Measurements from ENCODE around the gene SAE1.

Gene SAE1

GRCh38 chr19:47107202-47107952 is 23.3 kb upstream of the SAE1 start:
- DNase-seq, result peak; percentile 63

DNA sequence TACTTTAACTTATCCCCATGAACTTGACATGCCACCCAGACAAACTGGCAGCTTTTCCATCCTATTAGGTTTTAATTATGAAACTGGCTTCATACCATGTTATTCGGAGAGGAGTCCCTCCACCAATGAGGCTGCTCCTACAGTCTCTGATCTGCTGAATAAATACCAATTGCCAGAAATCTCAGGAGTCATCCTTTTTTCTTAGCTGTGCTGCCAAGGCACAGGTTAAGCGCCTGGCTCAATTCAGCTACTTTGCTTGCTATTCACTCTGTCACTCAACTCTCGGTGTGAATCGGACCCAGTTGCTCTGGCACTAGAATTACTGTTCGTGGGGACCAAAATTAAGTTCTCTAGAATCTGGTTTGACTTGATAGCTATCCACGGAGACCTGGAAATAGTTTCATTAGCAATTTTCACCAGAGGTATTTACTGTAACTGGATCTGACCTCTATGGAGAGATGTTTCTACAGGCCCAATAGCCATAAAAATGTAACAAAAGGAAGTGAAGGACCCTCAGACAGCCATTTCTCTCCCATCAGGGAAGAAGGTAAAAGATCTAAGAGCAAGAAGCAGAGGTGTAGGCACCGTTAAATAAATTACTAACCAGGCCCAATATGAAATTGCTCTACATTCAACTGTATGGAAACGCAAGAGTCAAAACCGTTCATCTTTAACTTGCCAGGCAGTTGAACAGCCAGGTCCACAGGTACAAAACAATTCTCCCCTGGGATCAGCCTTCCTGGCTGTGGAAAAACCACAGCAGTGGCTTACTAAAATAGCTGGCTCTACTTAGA is 22.5 kb upstream of the SAE1 start:
- DNase-seq, result peak; percentile 60

DNA sequence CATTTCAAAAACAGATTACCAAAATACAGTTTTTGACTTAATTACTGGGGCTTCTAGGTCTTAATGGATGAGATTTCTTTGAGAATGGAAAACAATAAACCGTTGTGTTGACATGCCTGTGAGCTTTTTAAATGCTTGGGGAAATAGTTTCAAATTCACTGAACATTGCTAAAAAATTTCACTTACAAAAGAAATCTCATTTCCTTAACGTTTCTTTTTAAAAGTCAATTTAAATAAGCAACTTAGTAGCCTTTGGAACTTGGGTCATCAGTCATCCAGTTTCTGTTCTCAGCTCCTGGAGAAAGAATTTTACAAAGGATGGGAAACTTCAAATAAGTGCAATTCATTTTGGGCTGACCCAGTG is 21.5 kb upstream of the SAE1 start:
- DNase-seq, result no peak

DNA sequence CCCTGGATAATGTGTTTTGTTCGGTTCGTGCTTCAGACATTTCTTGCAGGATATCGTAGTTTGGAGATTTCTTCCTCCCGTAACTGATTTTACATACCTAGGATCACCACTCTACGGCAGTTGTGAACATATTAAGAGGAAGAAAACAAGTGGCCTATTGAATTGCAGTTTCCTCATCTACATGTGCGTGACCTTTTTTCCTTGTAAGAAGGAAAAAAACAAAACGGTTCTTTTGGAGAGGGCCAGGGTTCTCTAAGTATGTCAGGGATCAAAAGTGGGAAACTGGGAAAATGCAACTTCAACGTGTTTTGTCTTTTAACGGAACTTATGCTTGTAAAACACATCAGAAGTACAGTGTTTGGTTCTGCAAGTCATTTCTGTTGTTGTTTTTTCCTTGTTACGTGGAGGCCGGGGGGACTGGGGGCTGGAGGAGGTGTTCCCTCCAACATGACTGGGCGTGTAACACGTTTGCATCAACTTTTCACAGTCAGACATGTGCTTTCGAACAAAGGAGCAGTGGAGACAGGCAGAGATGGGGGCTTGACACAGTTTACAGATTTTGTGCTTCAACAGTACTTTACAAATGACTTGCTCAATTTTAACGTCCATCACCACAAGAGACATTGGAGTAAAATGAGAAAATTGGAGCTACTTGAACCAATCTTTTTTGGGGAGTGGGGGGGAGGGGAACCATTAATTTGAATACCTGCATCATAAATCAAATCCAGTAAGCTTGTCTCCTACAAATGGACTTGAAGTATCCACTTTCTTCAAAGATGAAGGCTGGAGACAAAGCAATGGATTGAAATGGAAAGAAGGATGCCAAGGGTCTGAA is 20.9 kb upstream of the SAE1 start:
- DNase-seq, result peak; percentile 48

DNA sequence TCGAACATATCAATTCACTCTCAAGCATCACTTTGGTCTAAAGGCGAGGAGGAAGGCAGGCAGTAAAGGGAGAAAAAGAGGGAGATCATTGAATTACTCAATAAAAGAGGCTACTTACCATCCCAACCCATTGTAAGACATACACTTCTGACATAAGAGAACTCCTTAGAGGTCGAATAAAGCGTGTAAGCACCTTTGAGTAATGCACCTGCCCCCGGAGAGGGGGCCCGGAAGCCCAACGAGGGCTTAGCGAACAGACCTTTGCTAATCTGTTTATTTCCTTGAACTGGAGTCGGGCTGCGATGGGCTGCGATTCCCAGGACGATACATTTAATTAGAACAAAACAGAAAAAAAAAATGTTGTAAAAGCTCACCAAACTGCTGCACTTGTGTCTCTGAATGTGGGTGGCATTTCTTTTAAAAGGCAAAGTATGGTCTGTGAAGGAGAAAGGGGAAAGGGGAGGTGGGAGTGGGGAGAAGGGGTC is 20.1 kb upstream of the SAE1 start:
- no peak for DNase-seq

- peak; percentile 40 for DNase-seq
Observed at GRCh38 chr19:47111006-47111621, 19.5 kb upstream of the SAE1 start.

- peak; percentile 48 for DNase-seq
Observed at GRCh38 chr19:47111682-47112165, 18.9 kb upstream of the SAE1 start.

DNA sequence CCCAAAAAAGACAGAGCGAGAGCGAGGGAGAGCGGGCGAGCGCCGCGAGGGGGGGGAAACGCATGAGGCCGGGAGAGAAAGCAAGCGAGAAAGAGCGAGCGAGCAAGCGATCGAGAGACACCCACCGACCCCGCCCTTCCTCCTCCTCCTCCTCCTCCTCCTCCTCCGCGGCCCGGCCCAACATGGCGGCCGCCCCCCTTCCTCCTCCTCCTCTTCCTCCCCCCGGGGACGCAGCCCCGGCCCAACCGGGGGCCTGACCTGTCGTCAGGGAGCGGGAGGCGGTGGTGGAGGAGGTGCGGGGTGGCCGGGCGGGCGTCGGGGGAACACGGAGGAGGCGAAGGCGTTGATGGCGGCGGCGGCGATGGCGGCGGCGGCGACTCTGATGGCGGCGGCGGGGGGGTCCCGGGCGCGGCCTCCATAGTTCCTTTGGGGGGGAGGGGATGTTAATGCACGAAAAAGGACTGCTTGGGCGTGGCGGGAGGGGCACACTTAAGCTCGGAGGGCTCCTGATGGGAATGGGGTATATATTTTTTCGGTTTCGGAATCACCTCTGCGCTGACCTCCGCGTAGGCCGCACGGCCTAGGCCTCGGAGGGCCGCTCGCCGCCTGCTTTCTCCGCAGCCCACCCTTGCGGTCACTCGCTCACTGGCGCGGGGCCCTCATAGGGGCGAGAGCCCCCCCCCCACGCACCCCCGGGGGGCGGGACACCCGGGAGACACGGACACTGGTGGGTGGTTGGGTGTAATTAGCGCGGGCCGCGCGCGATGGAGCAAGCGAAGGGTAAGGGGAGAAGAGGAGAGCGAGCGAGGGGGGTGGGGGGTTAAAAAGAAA is 18.3 kb upstream of the SAE1 start:
- peak; percentile 82 for DNase-seq

- peak; percentile 99 for DNase-seq
Observed at GRCh38 chr19:47112997-47113849, 17.4 kb upstream of the SAE1 start, which contains the start of gene ZC3H4. Gene ZC3H4, minus strand, starts transcription at chr19:47113776. Its CDS starts 1,192 bp downstream, at chr19:47112584.

DNA sequence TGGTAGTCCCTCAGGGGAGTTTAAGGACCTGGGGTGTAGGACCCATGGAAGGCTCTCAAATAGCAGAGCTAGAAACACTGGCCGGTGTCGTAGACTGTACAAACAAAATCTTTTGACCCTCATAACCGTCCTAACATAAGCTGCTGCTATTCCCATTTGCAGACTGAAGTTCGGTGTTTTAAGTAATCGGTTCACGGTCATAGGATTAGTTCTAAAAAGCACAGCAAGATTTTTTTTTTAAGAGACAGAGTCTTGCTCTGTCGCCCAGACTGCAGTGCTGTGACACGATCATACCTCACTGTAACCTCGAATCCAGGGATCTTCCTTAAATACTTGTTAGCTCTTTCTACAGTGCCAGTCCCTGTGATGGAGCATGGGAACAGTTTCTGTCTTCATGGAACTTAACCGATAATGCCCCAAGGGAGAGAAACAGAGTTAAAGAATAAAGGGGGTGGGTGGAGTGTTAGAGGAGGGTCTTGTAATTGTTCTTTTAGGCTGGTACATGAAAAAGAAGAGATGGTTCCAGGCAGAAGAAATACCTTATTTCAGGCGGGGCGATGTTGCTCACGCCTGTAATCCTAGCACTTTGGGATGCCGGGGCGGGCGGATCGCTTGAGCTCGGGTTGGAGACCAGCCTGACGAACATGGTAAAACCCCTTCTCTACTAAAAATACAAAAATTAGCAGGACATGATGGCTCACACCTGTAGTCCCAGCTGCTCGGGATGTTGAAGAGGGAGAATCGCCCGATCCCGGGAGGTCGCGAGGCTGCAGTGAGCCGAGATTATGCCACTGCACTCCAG is 16.6 kb upstream of the SAE1 start:
- no peak for DNase-seq

- no peak for DNase-seq
Observed at GRCh38 chr19:47120470-47121067, 10.1 kb upstream of the SAE1 start.

DNA sequence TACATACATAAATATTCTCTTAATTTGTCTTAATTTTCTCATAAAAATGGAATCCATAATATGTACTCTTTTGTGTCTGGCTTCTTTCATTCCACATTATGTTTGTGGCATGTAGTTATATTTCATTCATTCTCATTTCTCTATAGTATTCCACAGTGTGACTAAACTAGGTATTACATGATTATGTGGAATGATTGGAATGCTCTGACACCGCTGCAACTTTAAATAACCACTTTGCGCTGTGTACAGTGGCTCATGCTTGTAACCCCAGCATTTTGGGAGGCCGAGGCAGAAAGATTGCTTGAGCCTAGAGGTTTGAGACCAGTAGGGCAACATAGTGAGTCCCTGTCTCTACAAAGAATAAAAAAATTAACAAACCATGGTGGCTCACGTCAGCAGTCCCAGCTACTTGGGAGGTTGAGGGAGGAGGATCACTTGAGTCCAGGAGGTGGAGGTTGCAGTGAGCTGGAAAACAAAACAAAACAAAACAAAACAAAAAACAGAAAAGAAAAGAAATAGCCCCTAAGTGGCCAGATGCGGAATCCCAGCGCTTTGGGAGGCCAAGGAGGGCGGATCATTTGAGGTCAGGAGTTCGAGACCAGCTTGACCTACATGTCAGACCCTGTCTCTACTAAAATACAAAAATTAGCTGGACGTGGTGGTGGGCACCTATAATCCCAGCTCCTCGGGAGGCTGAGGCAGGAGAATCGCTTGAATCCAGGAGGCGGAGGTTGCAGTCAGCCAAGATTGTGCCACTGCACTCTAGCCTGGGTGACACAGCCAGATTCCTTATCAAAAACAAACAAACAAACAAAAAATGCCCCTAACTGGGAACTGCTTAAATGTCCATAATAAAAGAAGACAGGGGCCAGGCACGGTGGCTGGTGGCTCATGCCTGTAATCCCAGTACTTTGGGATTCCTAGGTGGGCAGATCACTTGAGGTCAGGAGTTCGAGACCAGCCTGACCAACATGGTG is 8.0 kb upstream of the SAE1 start:
- DNase-seq, result no peak

DNA sequence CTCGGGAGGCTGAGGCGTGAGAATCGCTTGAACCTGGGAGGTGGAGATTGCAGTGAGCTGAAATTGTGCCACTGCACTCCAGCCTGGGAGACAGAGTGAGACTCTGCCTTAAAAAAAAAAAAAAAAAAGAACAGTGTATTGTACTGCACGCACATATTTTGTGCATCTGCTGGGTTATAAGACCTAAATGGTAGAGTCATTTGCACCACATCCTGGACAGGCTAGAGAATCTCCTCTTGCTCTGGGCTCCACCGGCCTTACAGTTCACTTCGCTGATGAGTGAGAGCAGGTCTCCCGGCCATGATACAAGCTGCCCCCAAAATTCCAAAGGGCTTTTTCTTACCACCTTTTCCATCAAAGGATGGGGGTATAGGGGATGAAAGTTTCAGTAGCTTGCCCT is 7.2 kb upstream of the SAE1 start:
- no peak for DNase-seq

- peak; percentile 67 for DNase-seq
Observed at GRCh38 chr19:47124937-47125668, 5.5 kb upstream of the SAE1 start.

GRCh38 chr19:47125669-47125938 is 5.0 kb upstream of the SAE1 start:
- DNase-seq, result no peak

- no peak for DNase-seq
Observed at GRCh38 chr19:47129579-47129978, 1.1 kb upstream of the SAE1 start.

GRCh38 chr19:47130120-47130588 is 481 bp upstream of the SAE1 start:
- DNase-seq, result no peak
